Gastrocnemius medialis (tissue), 4 donors: ENCODE data around the gene NETO1.

Source experiments
- CTCF ChIP-seq, 5 experiments: fragments of 450-650 bp in 3 of 5; fragments of 200-600 bp in 2 of 5; sonication (generic) in 2 of 5; IDR thresholded peaks in 4 of 5; conservative IDR thresholded peaks in 1 of 5; 1 replicate in 4 of 5; 2 replicates in 1 of 5; pipeline ENCODE4 v1.5.1; 2016 to 2019; ENCODE audit warnings: antibody characterized with exemption in 5 of 5, mild to moderate bottlenecking in 3 of 5, moderate library complexity in 3 of 5
- POLR2A ChIP-seq, 2 donors: fragments of 450-650 bp; IDR thresholded peaks; one replicate each; pipeline ENCODE4 v1.6.1; 2017; ENCODE audit warnings: antibody characterized with exemption in 2 of 2, mild to moderate bottlenecking in 2 of 2, moderate library complexity in 2 of 2

GRCh38 chr18:72868585-72869225 is 918 bp upstream of the NETO1 start:
- TF ChIP-seq CTCF (IDR thresholded peaks at IDR 0.05 in 4 of 5, conservative IDR thresholded peaks at IDR 0.05 in 1 of 5) (no peak), POLR2A (IDR thresholded peaks at IDR 0.05) (no peak)
